Gastroesophageal sphincter (tissue), 3 donors: ENCODE measurements around the gene CSNK2A3.

ENCODE experiments used
- POLR2A ChIP-seq, 2 donors: fragments of 450-650 bp; IDR thresholded peaks; one replicate each; pipeline ENCODE4 v1.6.1; 2017; ENCODE audit warnings: antibody characterized with exemption in 2 of 2, mild to moderate bottlenecking in 2 of 2, moderate library complexity in 1 of 2
- TF ChIP-seq, protein P1 (sequence below), 4 experiments: fragments of 200-600 bp in 2 of 4; fragments of 450-650 bp in 2 of 4; sonication (generic) in 1 of 4; IDR thresholded peaks; one replicate each; pipeline ENCODE4 v1.5.1; 2017 to 2019; ENCODE audit warnings: antibody characterized with exemption in 4 of 4, mild to moderate bottlenecking in 2 of 4, moderate library complexity in 2 of 4

DNA sequence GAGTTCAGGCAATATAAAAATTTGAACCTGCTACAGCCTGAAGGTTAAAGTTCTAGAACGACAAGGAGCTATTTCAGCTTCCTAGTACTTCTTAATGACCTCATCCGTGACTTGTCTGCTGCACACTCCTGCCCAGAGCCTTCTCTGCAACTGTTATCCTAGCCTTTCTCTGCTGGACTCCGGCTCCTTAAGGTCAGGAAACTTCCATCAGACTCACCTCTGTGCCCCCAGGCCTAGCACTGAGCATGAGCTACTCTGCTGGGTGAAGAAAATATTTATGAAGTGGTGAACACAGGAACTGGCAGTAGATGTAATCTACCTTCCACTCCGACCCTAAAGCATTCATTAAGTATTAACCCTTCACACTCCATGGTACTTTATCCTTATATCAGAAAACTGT is 18.4 kb downstream of the CSNK2A3 start:
- TF ChIP-seq, protein P1, sequence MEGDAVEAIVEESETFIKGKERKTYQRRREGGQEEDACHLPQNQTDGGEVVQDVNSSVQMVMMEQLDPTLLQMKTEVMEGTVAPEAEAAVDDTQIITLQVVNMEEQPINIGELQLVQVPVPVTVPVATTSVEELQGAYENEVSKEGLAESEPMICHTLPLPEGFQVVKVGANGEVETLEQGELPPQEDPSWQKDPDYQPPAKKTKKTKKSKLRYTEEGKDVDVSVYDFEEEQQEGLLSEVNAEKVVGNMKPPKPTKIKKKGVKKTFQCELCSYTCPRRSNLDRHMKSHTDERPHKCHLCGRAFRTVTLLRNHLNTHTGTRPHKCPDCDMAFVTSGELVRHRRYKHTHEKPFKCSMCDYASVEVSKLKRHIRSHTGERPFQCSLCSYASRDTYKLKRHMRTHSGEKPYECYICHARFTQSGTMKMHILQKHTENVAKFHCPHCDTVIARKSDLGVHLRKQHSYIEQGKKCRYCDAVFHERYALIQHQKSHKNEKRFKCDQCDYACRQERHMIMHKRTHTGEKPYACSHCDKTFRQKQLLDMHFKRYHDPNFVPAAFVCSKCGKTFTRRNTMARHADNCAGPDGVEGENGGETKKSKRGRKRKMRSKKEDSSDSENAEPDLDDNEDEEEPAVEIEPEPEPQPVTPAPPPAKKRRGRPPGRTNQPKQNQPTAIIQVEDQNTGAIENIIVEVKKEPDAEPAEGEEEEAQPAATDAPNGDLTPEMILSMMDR (IDR thresholded peaks at IDR 0.05), result no peak
- no peak for TF ChIP-seq POLR2A (IDR thresholded peaks at IDR 0.05)
